ENCODE results near the gene HS6ST1. TPM values are rescaled to one million over a fixed set of nuclear protein-coding genes. Genes with fewer than 3 reads are reported as not detected.

Gene HS6ST1
- total and polyA plus RNA-seq, 7 donors, result 13.6 to 90.9 (median 38.9) TPM

- Histone ChIP-seq H3K9me3 (peaks cover 7% of the 10 kb centered on the region), H3K36me3 (ENCODE audit: insufficient read depth in 1 of 2, low read depth in 1 of 2) (no peaks in the 10 kb centered on the region), H3K4me1 (peaks cover 12% of the 10 kb centered on the region), H3K27ac (no peak overlapping the region), H3K4me3 (no peak overlapping the region), H3K27me3 (ENCODE audit: insufficient read depth in 3 of 3, low read length in 2 of 3) (no peaks in the 10 kb centered on the region)
- TF ChIP-seq CTCF (IDR thresholded peaks at IDR 0.05), result no peak
- DNase-seq, result no peak
- no peak for ATAC-seq
- intact Hi-C loops (cut with DNase I), result no loop called here
- WGBS, 3 donors, result 90 to 96% (median 92%) methylated on average over 50 to 53 of the region's 53 CpGs
Observed at GRCh38 chr2:128346291-128347170, 27.9 kb upstream of the HS6ST1 start.

- intact Hi-C loops (cut with DNase I), result no loop called here
- H3K27me3 ChIP-seq (ENCODE audit: insufficient read depth in 3 of 3, low read length in 2 of 3), result no peaks in the 10 kb centered on the region
- no peak overlapping the region for H3K4me3 ChIP-seq
- peaks cover 7% of the 10 kb centered on the region for H3K9me3 ChIP-seq
- peaks cover 12% of the 10 kb centered on the region for H3K4me1 ChIP-seq
- no peak for DNase-seq
- 96 to 97% (median 97%) methylated on average over 40 to 43 of the region's 43 CpGs for WGBS, 3 donors
- TF ChIP-seq CTCF (IDR thresholded peaks at IDR 0.05), result no peak
- H3K27ac ChIP-seq, result no peak overlapping the region
- no peaks in the 10 kb centered on the region for H3K36me3 ChIP-seq (ENCODE audit: insufficient read depth in 1 of 2, low read depth in 1 of 2)
- no peak for ATAC-seq
Observed at GRCh38 chr2:128345436-128346165, 26.9 kb upstream of the HS6ST1 start.

DNA sequence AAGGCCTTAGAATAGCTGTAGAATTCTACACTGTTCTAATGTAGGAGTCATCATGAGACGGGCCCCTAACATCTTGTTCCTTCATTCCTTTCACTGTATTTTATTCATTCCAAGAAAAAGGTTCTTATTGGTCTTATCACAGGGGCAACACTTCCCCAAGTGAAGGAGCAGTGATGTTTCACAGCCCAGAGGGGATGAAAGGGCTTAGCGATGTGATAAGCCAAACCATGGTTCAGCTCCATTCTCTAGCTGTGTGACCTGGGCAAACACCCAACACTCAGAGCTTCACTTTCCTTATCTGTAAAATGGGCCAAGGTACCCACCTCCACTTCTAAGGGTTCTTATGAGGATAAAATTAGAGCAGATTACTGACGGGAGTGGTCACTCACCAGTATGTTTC lies 25.4 kb upstream of the HS6ST1 start:
- DNase-seq, result no peak
- Histone ChIP-seq H3K9me3 (peaks cover 7% of the 10 kb centered on the region), H3K4me1 (peaks cover 12% of the 10 kb centered on the region), H3K4me3 (no peak overlapping the region), H3K27me3 (ENCODE audit: insufficient read depth in 3 of 3, low read length in 2 of 3) (no peaks in the 10 kb centered on the region), H3K36me3 (ENCODE audit: insufficient read depth in 1 of 2, low read depth in 1 of 2) (no peaks in the 10 kb centered on the region), H3K27ac (no peak overlapping the region)
- no peak for TF ChIP-seq CTCF (IDR thresholded peaks at IDR 0.05)
- ATAC-seq, result no peak
- 93 to 99% (median 95%) methylated on average over 3 of the region's 3 CpGs for WGBS, 3 donors
- intact Hi-C loops (cut with DNase I), result no loop called here

DNA sequence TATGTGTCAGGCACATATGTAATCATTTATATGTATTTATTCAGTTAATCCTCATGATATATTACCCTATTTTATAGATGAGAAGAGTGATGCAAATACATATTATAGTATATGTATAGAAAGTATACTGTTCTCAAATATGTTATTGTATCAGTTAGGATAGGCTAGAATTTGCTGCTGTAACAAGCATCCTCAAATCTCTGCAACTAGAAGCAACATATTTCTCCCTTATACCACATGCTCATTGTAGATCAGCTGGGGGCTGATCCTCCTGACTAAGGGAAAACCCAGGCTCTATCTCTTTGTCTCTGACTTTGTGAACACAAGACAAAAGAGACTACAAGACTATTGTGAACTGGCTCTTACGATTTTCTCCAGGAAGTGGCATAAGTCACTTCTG lies 24.8 kb upstream of the HS6ST1 start:
- ATAC-seq (no peak), DNase-seq (no peak)
- Histone ChIP-seq H3K36me3 (ENCODE audit: insufficient read depth in 1 of 2, low read depth in 1 of 2) (no peaks in the 10 kb centered on the region), H3K4me1 (peaks cover 8% of the 10 kb centered on the region), H3K27ac (no peak overlapping the region), H3K27me3 (ENCODE audit: insufficient read depth in 3 of 3, low read length in 2 of 3) (no peaks in the 10 kb centered on the region), H3K9me3 (peaks cover 7% of the 10 kb centered on the region), H3K4me3 (no peak overlapping the region)
- no peak for TF ChIP-seq CTCF (IDR thresholded peaks at IDR 0.05)
- WGBS, 3 donors, result 80 to 89% (median 88%) methylated on average over 1 of the region's 1 CpG
- intact Hi-C loops (cut with DNase I), result no loop called here
